Peyer's patch (tissue), 4 donors: Measurements from ENCODE around the gene SMC5. TPM values are rescaled to one million over a fixed set of nuclear protein-coding genes. Genes with fewer than 3 reads are reported as not detected.
"Not testable (repeated sequence)": the region's sequence is repeated elsewhere in the genome, so short reads cannot be mapped to it uniquely, and the experiment has no call there.

Experiments used
- DNase-seq, 3 donors: peaks; one replicate each; pipeline ENCODE4 v3.0.0-alpha.2; 2017 to 2019
- H3K27ac ChIP-seq, 4 donors: fragments of 200-600 bp; sonication (generic); one replicate each; pipeline ENCODE4 v1.5.1; 2016 to 2019
- H3K27me3 ChIP-seq, 2 donors: fragments of 200-600 bp; sonication (generic); one replicate each; pipeline ENCODE4 v1.5.1; 2019
- H3K36me3 ChIP-seq, 3 donors: fragments of 200-600 bp; sonication (generic); one replicate each; pipeline ENCODE4 v1.5.1; 2016 to 2019
- H3K4me1 ChIP-seq, 4 donors: fragments of 200-600 bp; sonication (generic); one replicate each; pipeline ENCODE4 v1.5.1; 2016 to 2019
- H3K4me3 ChIP-seq, 4 donors: fragments of 200-600 bp; sonication (generic); 1 replicate in 3 of 4; 2 replicates in 1 of 4; pipeline ENCODE4 v1.5.1; 2016 to 2019; ENCODE audit warnings: mild to moderate bottlenecking in 1 of 4
- H3K9me3 ChIP-seq, 4 donors: fragments of 200-600 bp; sonication (generic); one replicate each; pipeline ENCODE4 v1.5.1; 2016 to 2019; ENCODE audit warnings: mild to moderate bottlenecking in 1 of 4
- CTCF ChIP-seq, 6 experiments: fragments of 450-650 bp in 4 of 6; fragments of 200-600 bp in 2 of 6; sonication (generic) in 1 of 6; IDR thresholded peaks; one replicate each; pipeline ENCODE4 v1.5.1; 2017 to 2019; ENCODE audit warnings: antibody characterized with exemption in 6 of 6, mild to moderate bottlenecking in 3 of 6, moderate library complexity in 1 of 6
- POLR2A ChIP-seq, 2 donors: fragments of 450-650 bp; IDR thresholded peaks; one replicate each; pipeline ENCODE4 v1.5.1; 2017; ENCODE audit warnings: antibody characterized with exemption in 2 of 2, mild to moderate bottlenecking in 2 of 2, moderate library complexity in 2 of 2
- total RNA-seq, 4 donors: library from RNA; depleted of rRNA; stranded (reverse); fragments of >200 nt; gene quantifications; one replicate each; pipeline ENCODE4 v1.1.0, GENCODE V29; 2016

SMC5 gene
- total RNA-seq, 4 donors from 2014 or later = 23.3 to 235 (median 86.5) TPM

- TF ChIP-seq POLR2A (IDR thresholded peaks at IDR 0.05) (no peak), CTCF (IDR thresholded peaks at IDR 0.05) (no peak)
- no peaks in the 10 kb centered on the region for H3K27me3 ChIP-seq
- no peaks in the 10 kb centered on the region for H3K36me3 ChIP-seq
- H3K9me3 ChIP-seq = no peaks in the 10 kb centered on the region
- H3K27ac ChIP-seq = no peak overlapping the region
- DNase-seq = no peak
- peaks cover 0 to 70% (median 18%) of the 10 kb centered on the region in 4 donors for H3K4me1 ChIP-seq
- H3K4me3 ChIP-seq = no peak overlapping the region
These were observed 136.9 kb downstream of the SMC5 start for GRCh38 chr9:70395652-70396051.

GRCh38 chr9:70398145-70398556 lies 139.4 kb downstream of the SMC5 start:
- H3K4me3 ChIP-seq = no peak overlapping the region
- no peaks in the 10 kb centered on the region for H3K36me3 ChIP-seq
- peaks cover 0 to 60% (median 13%) of the 10 kb centered on the region in 4 donors for H3K4me1 ChIP-seq
- TF ChIP-seq POLR2A (IDR thresholded peaks at IDR 0.05) (no peak), CTCF (IDR thresholded peaks at IDR 0.05) (no peak)
- no peaks in the 10 kb centered on the region for H3K9me3 ChIP-seq
- peak in 2 of 3 donors; percentile 59 to 69 for DNase-seq
- H3K27ac ChIP-seq = peak overlapping the region; percentile 20 to 74 (median 52)
- no peaks in the 10 kb centered on the region for H3K27me3 ChIP-seq

GRCh38 chr9:70399141-70399540 lies 140.4 kb downstream of the SMC5 start:
- Histone ChIP-seq H3K9me3 (no peaks in the 10 kb centered on the region), H3K4me1 (peaks cover 0 to 62% (median 13%) of the 10 kb centered on the region in 4 donors), H3K27me3 (no peaks in the 10 kb centered on the region), H3K36me3 (no peaks in the 10 kb centered on the region), H3K27ac (peak overlapping the region in 3 of 4 donors; percentile 9 to 74 (median 61)), H3K4me3 (no peak overlapping the region)
- TF ChIP-seq CTCF (IDR thresholded peaks at IDR 0.05) (no peak), POLR2A (IDR thresholded peaks at IDR 0.05) (no peak)
- no peak for DNase-seq

GRCh38 chr9:70400107-70400892 lies 141.5 kb downstream of the SMC5 start:
- Histone ChIP-seq H3K27me3 (no peaks in the 10 kb centered on the region), H3K9me3 (no peaks in the 10 kb centered on the region), H3K27ac (peak overlapping the region in 2 of 4 donors; percentile 9 to 74), H3K4me3 (no peak overlapping the region), H3K4me1 (peaks cover 0 to 74% (median 13%) of the 10 kb centered on the region in 4 donors), H3K36me3 (no peaks in the 10 kb centered on the region)
- TF ChIP-seq POLR2A (IDR thresholded peaks at IDR 0.05) (no peak), CTCF (IDR thresholded peaks at IDR 0.05) (no peak)
- no peak for DNase-seq

- peaks cover 0 to 77% (median 18%) of the 10 kb centered on the region in 4 donors for H3K4me1 ChIP-seq
- not testable (repeated sequence) for H3K4me3 ChIP-seq, H3K27me3 ChIP-seq, H3K9me3 ChIP-seq, DNase-seq, H3K36me3 ChIP-seq, H3K27ac ChIP-seq
These were observed 142.5 kb downstream of the SMC5 start for GRCh38 chr9:70401241-70401640.

- no peak for TF ChIP-seq POLR2A (IDR thresholded peaks at IDR 0.05)
- TF ChIP-seq CTCF (IDR thresholded peaks at IDR 0.05) = no peak
- H3K4me1 ChIP-seq = peaks cover 0 to 86% (median 20%) of the 10 kb centered on the region in 4 donors
- H3K4me3 ChIP-seq = no peak overlapping the region
- DNase-seq = no peak
- no peaks in the 10 kb centered on the region for H3K9me3 ChIP-seq
- no peaks in the 10 kb centered on the region for H3K36me3 ChIP-seq
- no peak overlapping the region for H3K27ac ChIP-seq
- H3K27me3 ChIP-seq = no peaks in the 10 kb centered on the region
These were observed 143.4 kb downstream of the SMC5 start for GRCh38 chr9:70402213-70402612.
